ENCODE results near the gene MAB21L3. TPM values are rescaled to one million over a fixed set of nuclear protein-coding genes. Genes with fewer than 3 reads are reported as not detected.

The MAB21L3 gene
- total RNA-seq, 1 experiment from 2014 or later: 1.4 TPM

DNA sequence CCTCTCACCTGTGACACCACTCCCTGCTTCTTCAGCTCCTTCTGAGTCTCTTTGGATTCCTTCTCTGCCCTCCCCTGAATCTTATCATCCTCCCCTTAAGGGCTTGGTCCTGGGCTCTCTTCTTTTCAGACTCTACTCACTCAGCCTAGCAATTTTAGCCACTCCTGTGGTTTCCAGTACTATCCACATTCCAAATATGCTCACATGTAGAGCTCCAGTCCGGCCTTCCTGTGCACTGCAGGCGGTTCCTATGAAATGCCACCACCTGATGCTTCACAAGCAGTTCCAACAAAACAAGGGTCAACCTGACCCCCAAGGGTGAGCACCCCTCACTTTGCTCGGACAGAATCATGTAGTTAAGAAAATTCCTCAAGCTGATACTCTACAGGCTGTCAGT is 35.9 kb downstream of the MAB21L3 start:
- H4K20me1 ChIP-seq (ENCODE audit: low read length): no peaks in the 10 kb centered on the region
- POLR2A ChIA-PET (ENCODE audit: unreplicated experiment): interaction anchor here (0.6 kb wide), 1 partner anchor 913 kb away, joined by 3 read pairs; the partner anchor contains the start of gene TTF2
- no peak overlapping the region for H3K4me2 ChIP-seq (ENCODE audit: low read length)
- H3K4me1 ChIP-seq (ENCODE audit: insufficient read depth, low read length): no peaks in the 10 kb centered on the region
- H3F3A ChIP-seq (ENCODE audit: low read length, unreplicated experiment): no peaks in the 10 kb centered on the region
- intact Hi-C loops (cut with micrococcal nuclease): no loop called here
- no TSS peak for BruUV-seq (replicated peaks)
- no peak overlapping the region for H2AFZ ChIP-seq (ENCODE audit: low read length)
- CTCF ChIA-PET: interaction anchor here (1.2 kb wide), 1 partner anchor 352 kb away, joined by 3 read pairs; no protein-coding TSS in a partner anchor
- H3K9ac ChIP-seq (ENCODE audit: low read length): no peak overlapping the region
- ATAC-seq: no peak
- H3K27ac ChIP-seq (ENCODE audit: low read length): no peak overlapping the region
- H3K79me2 ChIP-seq (ENCODE audit: low read length): no peaks in the 10 kb centered on the region
- no peak overlapping the region for H3K4me3 ChIP-seq (ENCODE audit: low read length)
- no peaks in the 10 kb centered on the region for H3K9me3 ChIP-seq (ENCODE audit: low read length)
- no peaks in the 10 kb centered on the region for H3K27me3 ChIP-seq (ENCODE audit: low read length)
- no peaks in the 10 kb centered on the region for H3K9me2 ChIP-seq (replicated peaks; ENCODE audit: low read length)
- no peaks in the 10 kb centered on the region; the same call in 1 of the 2 replicates for H3K36me3 ChIP-seq (ENCODE audit: low read depth, low read length)
- DNase-seq: no peak
- TF ChIP-seq, protein P1, sequence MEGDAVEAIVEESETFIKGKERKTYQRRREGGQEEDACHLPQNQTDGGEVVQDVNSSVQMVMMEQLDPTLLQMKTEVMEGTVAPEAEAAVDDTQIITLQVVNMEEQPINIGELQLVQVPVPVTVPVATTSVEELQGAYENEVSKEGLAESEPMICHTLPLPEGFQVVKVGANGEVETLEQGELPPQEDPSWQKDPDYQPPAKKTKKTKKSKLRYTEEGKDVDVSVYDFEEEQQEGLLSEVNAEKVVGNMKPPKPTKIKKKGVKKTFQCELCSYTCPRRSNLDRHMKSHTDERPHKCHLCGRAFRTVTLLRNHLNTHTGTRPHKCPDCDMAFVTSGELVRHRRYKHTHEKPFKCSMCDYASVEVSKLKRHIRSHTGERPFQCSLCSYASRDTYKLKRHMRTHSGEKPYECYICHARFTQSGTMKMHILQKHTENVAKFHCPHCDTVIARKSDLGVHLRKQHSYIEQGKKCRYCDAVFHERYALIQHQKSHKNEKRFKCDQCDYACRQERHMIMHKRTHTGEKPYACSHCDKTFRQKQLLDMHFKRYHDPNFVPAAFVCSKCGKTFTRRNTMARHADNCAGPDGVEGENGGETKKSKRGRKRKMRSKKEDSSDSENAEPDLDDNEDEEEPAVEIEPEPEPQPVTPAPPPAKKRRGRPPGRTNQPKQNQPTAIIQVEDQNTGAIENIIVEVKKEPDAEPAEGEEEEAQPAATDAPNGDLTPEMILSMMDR (conservative IDR thresholded peaks at IDR 0.05; ENCODE audit: low read depth, low read length): no peak
- TF ChIP-seq EZH2 (IDR thresholded peaks at IDR 0.05; ENCODE audit: low read length, unreplicated experiment) (no peak), EZH2phosphoT487 (IDR thresholded peaks at IDR 0.05; ENCODE audit: borderline replicate concordance, low read length) (no peak)

DNA sequence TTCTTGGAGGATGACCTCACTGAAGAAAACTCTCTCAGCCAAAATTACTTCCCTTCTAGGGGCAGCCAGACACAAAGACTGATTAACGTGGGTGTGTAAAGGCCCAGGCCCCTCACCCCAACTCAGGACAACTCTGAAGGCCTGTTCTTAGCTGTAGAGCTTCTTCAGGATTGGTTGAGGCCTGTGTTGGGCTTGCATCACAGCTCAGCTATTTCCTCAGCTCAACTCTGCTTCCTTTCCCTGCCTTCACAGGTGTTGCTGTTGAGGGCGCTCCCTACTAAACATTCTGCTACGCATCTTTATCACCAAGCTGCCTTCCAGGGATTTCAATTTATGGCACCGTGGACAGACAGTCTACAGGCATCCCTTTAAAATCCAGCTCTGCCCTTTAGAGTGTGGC is 36.8 kb downstream of the MAB21L3 start:
- Histone ChIP-seq H3K27me3 (ENCODE audit: low read length) (no peaks in the 10 kb centered on the region), H3K4me2 (ENCODE audit: low read length) (no peak overlapping the region), H4K20me1 (ENCODE audit: low read length) (no peaks in the 10 kb centered on the region), H3K27ac (ENCODE audit: low read length) (no peak overlapping the region), H3K9me2 (replicated peaks; ENCODE audit: low read length) (no peaks in the 10 kb centered on the region), H3K4me3 (ENCODE audit: low read length) (no peak overlapping the region), H3K79me2 (ENCODE audit: low read length) (no peaks in the 10 kb centered on the region), H3K36me3 (ENCODE audit: low read depth, low read length) (no peaks in the 10 kb centered on the region; the same call in 1 of the 2 replicates), H3K9me3 (ENCODE audit: low read length) (no peaks in the 10 kb centered on the region), H3F3A (ENCODE audit: low read length, unreplicated experiment) (no peaks in the 10 kb centered on the region), H3K9ac (ENCODE audit: low read length) (no peak overlapping the region), H3K4me1 (ENCODE audit: insufficient read depth, low read length) (peaks cover 3% of the 10 kb centered on the region; the same call in 1 of the 2 replicates), H2AFZ (ENCODE audit: low read length) (no peak overlapping the region)
- intact Hi-C loops (cut with micrococcal nuclease): no loop called here
- BruUV-seq (replicated peaks): no TSS peak
- ATAC-seq: no peak
- no peak for DNase-seq
- POLR2A ChIA-PET (ENCODE audit: unreplicated experiment): no interaction called here
- TF ChIP-seq EZH2 (IDR thresholded peaks at IDR 0.05; ENCODE audit: low read length, unreplicated experiment) (no peak), EZH2phosphoT487 (IDR thresholded peaks at IDR 0.05; ENCODE audit: borderline replicate concordance, low read length) (no peak)
- TF ChIP-seq, protein P1 (conservative IDR thresholded peaks at IDR 0.05; ENCODE audit: low read depth, low read length): no peak
- CTCF ChIA-PET: interaction anchor here (1.1 to 1.2 kb wide), 2 partner anchors 337 to 351 kb away, joined by 3 read pairs; no protein-coding TSS in a partner anchor

DNA sequence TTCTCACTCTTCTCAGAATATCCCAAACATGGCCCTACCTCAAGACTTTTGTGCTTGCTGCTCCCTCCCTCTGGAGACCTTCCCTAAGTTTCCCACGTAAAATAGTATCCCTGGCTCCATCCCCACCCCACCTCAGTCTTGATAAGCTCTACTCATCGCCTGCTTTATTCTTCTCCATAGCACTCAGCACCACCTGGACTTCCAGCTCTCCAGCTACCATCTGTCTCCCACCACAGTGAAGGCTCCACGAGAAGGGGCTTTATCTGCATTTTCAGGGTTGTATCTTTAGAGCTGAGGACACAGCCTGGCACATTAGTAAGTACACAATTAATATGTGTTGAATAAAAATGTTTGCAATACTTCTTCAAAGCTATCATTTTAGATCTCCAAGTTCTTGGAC is 37.8 kb downstream of the MAB21L3 start:
- Histone ChIP-seq H3K27me3 (ENCODE audit: low read length) (no peaks in the 10 kb centered on the region), H3K79me2 (ENCODE audit: low read length) (no peaks in the 10 kb centered on the region), H3K4me1 (ENCODE audit: insufficient read depth, low read length) (peaks cover 3% of the 10 kb centered on the region; the same call in 1 of the 2 replicates), H3K9ac (ENCODE audit: low read length) (no peak overlapping the region), H3K9me2 (replicated peaks; ENCODE audit: low read length) (no peaks in the 10 kb centered on the region), H3K4me2 (ENCODE audit: low read length) (no peak overlapping the region), H3F3A (ENCODE audit: low read length, unreplicated experiment) (no peaks in the 10 kb centered on the region), H4K20me1 (ENCODE audit: low read length) (no peaks in the 10 kb centered on the region), H3K4me3 (ENCODE audit: low read length) (no peak overlapping the region), H3K9me3 (ENCODE audit: low read length) (no peaks in the 10 kb centered on the region), H2AFZ (ENCODE audit: low read length) (no peak overlapping the region), H3K36me3 (ENCODE audit: low read depth, low read length) (no peaks in the 10 kb centered on the region; the same call in 1 of the 2 replicates), H3K27ac (ENCODE audit: low read length) (no peak overlapping the region)
- DNase-seq: no peak
- no peak for ATAC-seq
- ChIA-PET POLR2A (ENCODE audit: unreplicated experiment) (no interaction called here), CTCF (no interaction called here)
- TF ChIP-seq, protein P1 (conservative IDR thresholded peaks at IDR 0.05; ENCODE audit: low read depth, low read length): no peak
- TF ChIP-seq EZH2phosphoT487 (IDR thresholded peaks at IDR 0.05; ENCODE audit: borderline replicate concordance, low read length) (no peak), EZH2 (IDR thresholded peaks at IDR 0.05; ENCODE audit: low read length, unreplicated experiment) (no peak)
- intact Hi-C loops (cut with micrococcal nuclease): no loop called here
- BruUV-seq (replicated peaks): no TSS peak

Data from PC-3 (cell line).